ENCODE measurements around the gene VEGFA. TPM values are rescaled to one million over a fixed set of nuclear protein-coding genes. Genes with fewer than 3 reads are reported as not detected.

VEGFA gene
- total RNA-seq, 1 experiment from 2014 or later, result 407 TPM

- no TSS peak for BruUV-seq (replicated peaks)
- intact Hi-C loops (cut with micrococcal nuclease; ENCODE audit: unreplicated experiment), result no loop called here
- no peaks in the 10 kb centered on the region for H3K36me3 Mint-ChIP-seq (ENCODE audit: insufficient read depth, unreplicated experiment)
- CTCF ChIA-PET, result interaction anchor here (1.3 kb wide), 1 partner anchor 10 kb away, joined by 3 read pairs; no protein-coding TSS in a partner anchor
- H3K27me3 Mint-ChIP-seq (ENCODE audit: unreplicated experiment), result peaks cover 9% of the 10 kb centered on the region
- H3K9me3 Mint-ChIP-seq (ENCODE audit: low read depth, unreplicated experiment), result no peaks in the 10 kb centered on the region
- H3K27ac Mint-ChIP-seq (ENCODE audit: unreplicated experiment), result no peak overlapping the region
- DNase-seq, result no peak
- no peak for TF ChIP-seq CTCF (IDR thresholded peaks at IDR 0.05; ENCODE audit: unreplicated experiment)
- H3K4me1 Mint-ChIP-seq (ENCODE audit: low read depth, unreplicated experiment), result peaks cover 58% of the 10 kb centered on the region
- no peak overlapping the region for H3K4me3 Mint-ChIP-seq (ENCODE audit: low read depth, unreplicated experiment)
Observed at GRCh38 chr6:43826730-43827129, 56.7 kb downstream of the VEGFA start.

- DNase-seq, result no peak
- H3K27me3 Mint-ChIP-seq (ENCODE audit: unreplicated experiment), result no peaks in the 10 kb centered on the region
- no peaks in the 10 kb centered on the region for H3K36me3 Mint-ChIP-seq (ENCODE audit: insufficient read depth, unreplicated experiment)
- CTCF ChIA-PET, result interaction anchor here (1.1 kb wide), 1 partner anchor 158 kb away, joined by 3 read pairs; no protein-coding TSS in a partner anchor
- no peak overlapping the region for H3K4me3 Mint-ChIP-seq (ENCODE audit: low read depth, unreplicated experiment)
- intact Hi-C loops (cut with micrococcal nuclease; ENCODE audit: unreplicated experiment), result no loop called here
- H3K27ac Mint-ChIP-seq (ENCODE audit: unreplicated experiment), result no peak overlapping the region
- no TSS peak for BruUV-seq (replicated peaks)
- no peaks in the 10 kb centered on the region for H3K9me3 Mint-ChIP-seq (ENCODE audit: low read depth, unreplicated experiment)
- H3K4me1 Mint-ChIP-seq (ENCODE audit: low read depth, unreplicated experiment), result peaks cover 59% of the 10 kb centered on the region
- no peak for TF ChIP-seq CTCF (IDR thresholded peaks at IDR 0.05; ENCODE audit: unreplicated experiment)
Observed at GRCh38 chr6:43827898-43828297, 57.9 kb downstream of the VEGFA start.

- Mint-ChIP-seq H3K27ac (ENCODE audit: unreplicated experiment) (no peak overlapping the region), H3K9me3 (ENCODE audit: low read depth, unreplicated experiment) (no peaks in the 10 kb centered on the region), H3K27me3 (ENCODE audit: unreplicated experiment) (no peaks in the 10 kb centered on the region), H3K36me3 (ENCODE audit: insufficient read depth, unreplicated experiment) (no peaks in the 10 kb centered on the region), H3K4me1 (ENCODE audit: low read depth, unreplicated experiment) (peaks cover 61% of the 10 kb centered on the region), H3K4me3 (ENCODE audit: low read depth, unreplicated experiment) (no peak overlapping the region)
- intact Hi-C loops (cut with micrococcal nuclease; ENCODE audit: unreplicated experiment), result no loop called here
- BruUV-seq (replicated peaks), result no TSS peak
- DNase-seq, result no peak
- TF ChIP-seq CTCF (IDR thresholded peaks at IDR 0.05; ENCODE audit: unreplicated experiment), result no peak
- CTCF ChIA-PET, result interaction anchor here (1.1 kb wide), 1 partner anchor 159 kb away, joined by 3 read pairs; no protein-coding TSS in a partner anchor
Observed at GRCh38 chr6:43828711-43829110, 58.7 kb downstream of the VEGFA start.

- DNase-seq, result no peak
- intact Hi-C loops (cut with micrococcal nuclease; ENCODE audit: unreplicated experiment), result no loop called here
- TF ChIP-seq CTCF (IDR thresholded peaks at IDR 0.05; ENCODE audit: unreplicated experiment), result no peak
- Mint-ChIP-seq H3K27ac (ENCODE audit: unreplicated experiment) (no peak overlapping the region), H3K9me3 (ENCODE audit: low read depth, unreplicated experiment) (no peaks in the 10 kb centered on the region), H3K4me1 (ENCODE audit: low read depth, unreplicated experiment) (peaks cover 59% of the 10 kb centered on the region), H3K27me3 (ENCODE audit: unreplicated experiment) (no peaks in the 10 kb centered on the region), H3K36me3 (ENCODE audit: insufficient read depth, unreplicated experiment) (no peaks in the 10 kb centered on the region), H3K4me3 (ENCODE audit: low read depth, unreplicated experiment) (no peak overlapping the region)
- BruUV-seq (replicated peaks), result no TSS peak
- CTCF ChIA-PET, result no interaction called here
Observed at GRCh38 chr6:43829470-43829869, 59.5 kb downstream of the VEGFA start.
